Neural cell (in vitro differentiated cells): Measurements from ENCODE around the gene RPS5. TPM values are rescaled to one million over a fixed set of nuclear protein-coding genes. Genes with fewer than 3 reads are reported as not detected.
A peak's percentile ranks its signal among the peaks of the same experiment; 100 is the strongest.

ENCODE experiments used
- H2AFZ ChIP-seq: fragments of 200-600, 300-800 bp; sonication (generic), shearing (Covaris generic); 2 replicates; pipeline ENCODE4 v1.6.0; 2014; ENCODE audit warnings: low read depth, mild to moderate bottlenecking, antibody characterized with exemption, low read length, moderate library complexity
- H3F3A ChIP-seq: fragments of 200-600 bp; shearing (Covaris generic); 2 replicates; pipeline ENCODE4 v1.6.1; 2016; ENCODE audit warnings: mild to moderate bottlenecking, moderate library complexity, mixed read lengths, antibody characterized with exemption, low read length; ENCODE audit not compliant: insufficient read depth, poor library complexity, severe bottlenecking
- H3K27ac ChIP-seq: fragments of 200-600, 300-800 bp; sonication (generic), shearing (Covaris generic); 2 replicates; pipeline ENCODE4 v1.5.1; 2014; ENCODE audit warnings: mild to moderate bottlenecking, low read length, moderate library complexity
- H3K27me3 ChIP-seq: fragments of 300-800, 200-600 bp; sonication (generic), shearing (Covaris generic); 2 replicates; pipeline ENCODE4 v1.6.0; 2014; ENCODE audit warnings: mild to moderate bottlenecking, low read depth, low read length, moderate library complexity; ENCODE audit not compliant: insufficient read depth
- H3K36me3 ChIP-seq: fragments of 300-800, 200-600 bp; sonication (generic), shearing (Covaris generic); 2 replicates; pipeline ENCODE4 v1.5.1; 2014; ENCODE audit warnings: mild to moderate bottlenecking, antibody characterized with exemption, low read length, moderate library complexity; ENCODE audit not compliant: insufficient read depth
- H3K4me2 ChIP-seq: fragments of 300-800, 200-600 bp; sonication (generic), shearing (Covaris generic); 2 replicates; pipeline ENCODE4 v1.6.0; 2014; ENCODE audit warnings: mild to moderate bottlenecking, low read length
- H3K4me3 ChIP-seq: fragments of 300-800, 200-600 bp; sonication (generic), shearing (Covaris generic); 2 replicates; pipeline ENCODE4 v1.5.1; 2014; ENCODE audit warnings: mild to moderate bottlenecking, low read length, moderate library complexity
- H3K79me2 ChIP-seq: fragments of 200-600 bp; shearing (Covaris generic); replicated peaks from 2 replicates; pipeline ENCODE4 v1.6.0; 2014; ENCODE audit warnings: mild to moderate bottlenecking, low read length, moderate library complexity; ENCODE audit not compliant: insufficient read depth
- H3K9ac ChIP-seq: fragments of 300-800, 200-600 bp; sonication (generic), shearing (Covaris generic); 2 replicates; pipeline ENCODE4 v1.6.1; 2016; ENCODE audit warnings: mild to moderate bottlenecking, low read length, mixed read lengths
- H3K9me2 ChIP-seq: fragments of 200-600 bp; shearing (Covaris generic); 2 replicates; pipeline ENCODE4 v1.6.1; 2016; ENCODE audit warnings: mild to moderate bottlenecking, low read length, mixed read lengths; ENCODE audit not compliant: insufficient read depth
- H3K9me3 ChIP-seq: fragments of 200-600, 300-800 bp; sonication (generic), shearing (Covaris generic); 2 replicates; pipeline ENCODE4 v1.6.1; 2016; ENCODE audit warnings: mild to moderate bottlenecking, mixed run types, low read length, moderate library complexity, mixed read lengths
- H4K20me1 ChIP-seq: fragments of 200-600 bp; shearing (Covaris generic); 2 replicates; pipeline ENCODE4 v1.6.1; 2016; ENCODE audit warnings: mild to moderate bottlenecking, mixed run types; ENCODE audit not compliant: insufficient read depth
- CTCF ChIP-seq: fragments of 450-650 bp; IDR thresholded peaks from 2 replicates; pipeline ENCODE4 v1.5.1; 2014; ENCODE audit warnings: antibody characterized with exemption, mild to moderate bottlenecking, moderate library complexity; ENCODE audit not compliant: poor library complexity, severe bottlenecking
- EZH2 ChIP-seq: fragments of 200-600, 300-800 bp; shearing (Covaris generic), sonication (generic); IDR thresholded peaks from 2 replicates; pipeline ENCODE4 v1.6.1; 2014; ENCODE audit warnings: antibody characterized with exemption, low read length, borderline replicate concordance, mild to moderate bottlenecking; ENCODE audit not compliant: insufficient read depth, poor library complexity, severe bottlenecking
- MXI1 ChIP-seq: fragments of 450-650 bp; conservative IDR thresholded peaks from 2 replicates; pipeline ENCODE4 v1.6.1; 2014; ENCODE audit warnings: antibody characterized with exemption, mild to moderate bottlenecking; ENCODE audit not compliant: poor library complexity, severe bottlenecking
- POLR2AphosphoS5 ChIP-seq: IDR thresholded peaks from 2 replicates; pipeline ENCODE4 v1.6.1; 2012
- RAD21 ChIP-seq: fragments of 450-650 bp; conservative IDR thresholded peaks from 2 replicates; pipeline ENCODE4 v1.6.1; 2014; ENCODE audit warnings: antibody characterized with exemption, mild to moderate bottlenecking, moderate library complexity
- SMC3 ChIP-seq: fragments of 450-650 bp; conservative IDR thresholded peaks from 2 replicates; pipeline ENCODE4 v1.6.1; 2014; ENCODE audit warnings: antibody characterized with exemption, mild to moderate bottlenecking, moderate library complexity; ENCODE audit not compliant: poor library complexity
- TAF1 ChIP-seq: IDR thresholded peaks from 2 replicates; pipeline ENCODE4 v1.6.1; 2012; ENCODE audit warnings: low read depth
- polyA plus RNA-seq: library from polyadenylated mRNA; depleted of rRNA; stranded (reverse); fragments of >200 nt; gene quantifications from 2 replicates; pipeline ENCODE4 v1.2.3, GENCODE V29; 2014
- TF ChIP-seq, protein P1 (sequence below): IDR thresholded peaks from 2 replicates; pipeline ENCODE4 v1.6.1; 2012; ENCODE audit warnings: borderline replicate concordance

Gene RPS5
- polyA plus RNA-seq, 1 donor from 2014 or later = 1,514 TPM

GRCh38 chr19:58385891-58386575, 1.0 kb upstream of the RPS5 start:
- Histone ChIP-seq H3K9me2 (no peaks in the 10 kb centered on the region), H2AFZ (peak overlapping the region; percentile 78), H4K20me1 (no peaks in the 10 kb centered on the region), H3K36me3 (no peaks in the 10 kb centered on the region), H3F3A (peaks cover 4% of the 10 kb centered on the region), H3K4me2 (peak overlapping the region; percentile 91), H3K27me3 (no peaks in the 10 kb centered on the region), H3K27ac (peak overlapping the region; percentile 95), H3K9ac (peak overlapping the region; percentile 92), H3K9me3 (no peaks in the 10 kb centered on the region), H3K4me3 (peak overlapping the region; percentile 77), H3K79me2 (peaks cover 20% of the 10 kb centered on the region)
- TF ChIP-seq TAF1 (peak; percentile 31), RAD21 (no peak), SMC3 (no peak)
- TF ChIP-seq, protein P1, sequence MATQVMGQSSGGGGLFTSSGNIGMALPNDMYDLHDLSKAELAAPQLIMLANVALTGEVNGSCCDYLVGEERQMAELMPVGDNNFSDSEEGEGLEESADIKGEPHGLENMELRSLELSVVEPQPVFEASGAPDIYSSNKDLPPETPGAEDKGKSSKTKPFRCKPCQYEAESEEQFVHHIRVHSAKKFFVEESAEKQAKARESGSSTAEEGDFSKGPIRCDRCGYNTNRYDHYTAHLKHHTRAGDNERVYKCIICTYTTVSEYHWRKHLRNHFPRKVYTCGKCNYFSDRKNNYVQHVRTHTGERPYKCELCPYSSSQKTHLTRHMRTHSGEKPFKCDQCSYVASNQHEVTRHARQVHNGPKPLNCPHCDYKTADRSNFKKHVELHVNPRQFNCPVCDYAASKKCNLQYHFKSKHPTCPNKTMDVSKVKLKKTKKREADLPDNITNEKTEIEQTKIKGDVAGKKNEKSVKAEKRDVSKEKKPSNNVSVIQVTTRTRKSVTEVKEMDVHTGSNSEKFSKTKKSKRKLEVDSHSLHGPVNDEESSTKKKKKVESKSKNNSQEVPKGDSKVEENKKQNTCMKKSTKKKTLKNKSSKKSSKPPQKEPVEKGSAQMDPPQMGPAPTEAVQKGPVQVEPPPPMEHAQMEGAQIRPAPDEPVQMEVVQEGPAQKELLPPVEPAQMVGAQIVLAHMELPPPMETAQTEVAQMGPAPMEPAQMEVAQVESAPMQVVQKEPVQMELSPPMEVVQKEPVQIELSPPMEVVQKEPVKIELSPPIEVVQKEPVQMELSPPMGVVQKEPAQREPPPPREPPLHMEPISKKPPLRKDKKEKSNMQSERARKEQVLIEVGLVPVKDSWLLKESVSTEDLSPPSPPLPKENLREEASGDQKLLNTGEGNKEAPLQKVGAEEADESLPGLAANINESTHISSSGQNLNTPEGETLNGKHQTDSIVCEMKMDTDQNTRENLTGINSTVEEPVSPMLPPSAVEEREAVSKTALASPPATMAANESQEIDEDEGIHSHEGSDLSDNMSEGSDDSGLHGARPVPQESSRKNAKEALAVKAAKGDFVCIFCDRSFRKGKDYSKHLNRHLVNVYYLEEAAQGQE = no peak

- Histone ChIP-seq H2AFZ (no peak overlapping the region), H3K36me3 (no peaks in the 10 kb centered on the region), H3K9me2 (no peaks in the 10 kb centered on the region), H3K4me3 (peak overlapping the region; percentile 77), H3K9ac (peak overlapping the region; percentile 92), H3K79me2 (peaks cover 20% of the 10 kb centered on the region), H4K20me1 (no peaks in the 10 kb centered on the region), H3K4me2 (peak overlapping the region; percentile 89), H3K27me3 (no peaks in the 10 kb centered on the region), H3K9me3 (no peaks in the 10 kb centered on the region), H3K27ac (peak overlapping the region; percentile 95), H3F3A (peaks cover 4% of the 10 kb centered on the region)
- TF ChIP-seq CTCF (peak; percentile 29), EZH2 (no peak)
Measured at GRCh38 chr19:58387338-58388174, 487 bp downstream of the RPS5 start.

GRCh38 chr19:58388175-58388526, 1.1 kb downstream of the RPS5 start:
- Histone ChIP-seq H3F3A (peaks cover 4% of the 10 kb centered on the region), H3K9ac (peak overlapping the region; percentile 92), H3K9me3 (no peaks in the 10 kb centered on the region), H3K9me2 (no peaks in the 10 kb centered on the region), H2AFZ (no peak overlapping the region), H3K27me3 (no peaks in the 10 kb centered on the region), H3K4me2 (peak overlapping the region; percentile 89), H3K79me2 (peaks cover 20% of the 10 kb centered on the region), H3K27ac (peak overlapping the region; percentile 95), H3K36me3 (no peaks in the 10 kb centered on the region), H4K20me1 (no peaks in the 10 kb centered on the region), H3K4me3 (peak overlapping the region; percentile 77)
- TF ChIP-seq POLR2AphosphoS5 (no peak), RAD21 (no peak), EZH2 (no peak), CTCF (no peak), SMC3 (no peak), MXI1 (no peak)
- TF ChIP-seq, protein P1 = no peak
